ENCODE results near the gene ADAP2.

DNA sequence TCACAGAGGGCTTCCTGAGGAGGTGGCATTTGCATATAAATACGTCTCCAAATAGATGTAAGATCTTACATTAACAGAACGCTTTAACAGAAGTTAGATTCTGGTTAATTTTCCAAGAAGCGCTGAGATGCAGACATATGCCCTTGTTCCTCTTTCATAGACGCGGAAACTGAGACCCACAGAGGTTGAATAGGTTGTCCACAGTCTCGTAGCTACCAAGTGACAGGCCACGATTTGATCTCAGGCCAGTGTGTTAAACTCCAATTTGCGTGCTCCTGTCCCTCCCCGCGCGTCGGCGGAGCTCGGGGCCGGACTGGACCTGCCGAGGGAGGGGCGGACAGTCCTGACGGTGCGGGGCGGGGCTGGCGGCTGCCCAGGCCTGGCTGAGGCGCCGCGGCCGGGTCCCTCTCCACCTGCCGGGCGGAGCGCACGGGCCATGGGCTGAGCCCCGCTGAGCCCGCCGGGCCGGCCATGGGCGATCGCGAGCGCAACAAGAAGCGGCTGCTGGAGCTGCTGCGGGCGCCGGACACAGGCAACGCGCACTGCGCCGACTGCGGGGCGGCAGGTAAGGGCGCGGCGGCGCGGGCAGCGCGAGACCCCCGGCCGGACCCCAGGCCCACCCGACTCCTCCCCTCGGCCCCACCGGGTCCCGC is at the start of gene ADAP2:
- no peak for TF ChIP-seq CTCF (IDR thresholded peaks at IDR 0.05)
- no peak for TF ChIP-seq POLR2A (IDR thresholded peaks at IDR 0.05)
